Bladder microvascular endothelial cell (primary cell): ENCODE measurements around the gene HDGFL2. TPM values are rescaled to one million over a fixed set of nuclear protein-coding genes. Genes with fewer than 3 reads are reported as not detected.

Experiments used
- total RNA-seq: library from RNA; depleted of rRNA; stranded (reverse); fragments of >200 nt; gene quantifications from 2 replicates; pipeline ENCODE4 v1.2.3, GENCODE V29; 2014

HDGFL2 gene
- 53.1 and 58.3 TPM in 2 replicates for total RNA-seq

DNA sequence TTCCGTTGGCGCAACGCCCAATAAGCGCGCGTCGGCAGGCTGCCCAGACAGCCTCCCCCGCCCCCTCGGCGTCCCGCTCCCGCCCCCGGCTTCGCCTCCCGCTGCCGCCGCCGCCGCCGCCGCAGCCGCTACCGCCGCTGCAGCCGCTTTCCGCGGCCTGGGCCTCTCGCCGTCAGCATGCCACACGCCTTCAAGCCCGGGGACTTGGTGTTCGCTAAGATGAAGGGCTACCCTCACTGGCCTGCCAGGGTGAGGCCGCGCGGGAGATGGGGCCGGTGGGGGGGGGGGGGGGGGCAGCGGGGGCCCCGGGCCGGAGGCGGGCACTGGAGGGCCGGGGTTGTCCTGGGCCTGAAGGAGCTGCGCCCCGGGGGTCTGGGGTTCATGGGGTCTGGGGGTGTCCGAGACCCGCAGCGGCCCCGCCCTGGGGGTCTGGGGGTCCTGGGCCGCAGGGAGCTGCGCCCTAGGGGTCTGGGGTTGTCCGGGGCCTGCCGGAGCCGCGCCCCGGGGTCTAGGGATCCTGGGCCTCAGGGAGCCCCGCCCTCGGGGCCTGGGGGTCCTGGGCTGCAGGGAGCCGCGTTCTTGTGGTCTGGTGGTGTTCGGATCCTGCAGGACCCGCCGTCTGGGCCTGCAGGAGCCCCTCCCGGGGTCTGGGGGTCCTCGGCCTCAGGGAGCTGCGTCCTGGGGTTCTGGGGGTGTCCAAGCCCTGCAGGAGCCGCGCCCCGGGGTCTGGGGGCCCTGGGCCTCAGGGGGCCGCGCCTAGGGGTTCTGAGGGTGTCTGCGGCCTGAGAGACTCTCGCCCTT is at the start of gene HDGFL2:
HDGFL2 (plus strand) TSS at position 124 of the 801 bp plus-strand sequence; CDS start at position 178, 54 bp downstream.

DNA sequence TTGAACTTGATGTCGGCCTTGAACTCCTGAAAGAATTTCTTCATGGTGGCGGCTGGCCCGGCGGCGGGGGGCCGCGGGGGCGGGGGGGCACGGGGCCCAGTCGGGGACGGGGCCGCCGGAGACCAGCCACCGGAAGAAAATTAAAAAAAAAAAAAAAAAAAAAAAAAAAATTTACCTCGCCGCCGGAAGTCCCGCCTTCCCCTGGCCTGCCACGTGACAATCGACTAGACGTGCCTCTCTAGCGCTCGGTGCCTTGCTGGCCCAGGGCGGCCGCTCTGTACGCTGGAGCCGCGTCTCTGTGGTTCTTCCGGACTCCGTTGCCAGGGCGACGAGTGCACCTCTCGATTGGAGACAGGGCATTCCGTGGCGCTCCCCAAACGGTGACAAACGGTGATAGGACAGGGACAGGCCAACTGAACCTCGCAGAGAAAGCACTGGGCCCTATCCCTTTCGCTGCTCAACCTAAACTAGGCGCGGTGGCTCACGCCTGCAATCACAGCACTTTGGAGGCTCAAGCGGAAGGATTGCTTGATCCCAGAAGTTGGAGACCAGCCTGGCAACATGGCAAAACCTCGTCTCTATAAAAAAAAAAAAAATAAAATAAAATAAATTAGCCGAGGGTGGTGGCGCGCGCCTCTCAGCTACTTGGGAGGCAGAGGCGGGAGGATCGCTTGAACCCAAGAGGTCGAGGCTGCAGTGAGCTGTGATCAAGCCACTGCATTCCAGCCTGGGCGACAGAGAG is 14.3 kb upstream of the HDGFL2 start, which contains the start of gene UBXN6:
UBXN6 (minus strand) TSS at position 141 of the 742 bp plus-strand sequence; CDS start at position 44, 97 bp downstream.

DNA sequence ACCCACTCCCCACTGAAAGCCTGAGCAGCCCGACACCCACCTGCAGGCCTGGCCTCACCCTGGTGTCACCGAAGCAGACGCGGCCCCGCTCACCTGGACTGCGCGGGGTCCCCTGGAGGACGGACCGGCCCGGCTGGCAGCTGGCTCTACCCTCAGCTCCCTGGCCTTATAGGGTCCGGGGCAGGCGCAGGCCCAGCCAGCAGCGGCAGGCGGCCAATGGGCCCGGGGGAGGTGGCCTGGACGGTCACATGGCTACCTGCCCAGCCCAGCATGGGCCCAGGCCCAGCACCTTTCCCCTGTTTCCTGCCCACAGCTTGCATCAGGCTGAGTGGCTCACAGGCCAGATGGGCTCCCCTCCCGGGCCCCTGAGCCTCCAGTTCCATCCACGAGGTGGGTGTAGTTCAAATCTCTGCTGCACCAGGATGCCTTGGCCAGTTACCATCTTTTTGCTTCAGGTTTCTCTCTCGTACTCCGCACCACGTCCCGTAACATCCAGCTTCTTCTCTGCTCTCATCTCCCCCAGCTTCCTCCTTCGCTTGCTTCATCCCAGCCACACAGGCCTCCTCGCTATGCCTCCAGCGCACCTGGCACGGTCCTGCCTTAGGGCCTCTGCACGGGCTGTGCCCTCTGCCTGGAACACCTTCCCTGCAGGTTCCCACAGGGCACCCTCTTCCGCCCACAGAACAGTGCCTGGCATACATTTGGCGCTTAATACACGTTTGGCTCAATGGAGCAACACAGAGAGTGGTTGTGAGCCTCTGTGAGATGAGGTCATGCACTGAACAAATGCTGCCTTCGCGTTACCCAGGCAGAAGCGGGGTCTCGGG is 46.5 kb downstream of the HDGFL2 start, which contains the start of gene PLIN4:
PLIN4 (minus strand) TSS at position 142 of the 827 bp plus-strand sequence. CDS start 214 bp downstream, outside the sequence.

DNA sequence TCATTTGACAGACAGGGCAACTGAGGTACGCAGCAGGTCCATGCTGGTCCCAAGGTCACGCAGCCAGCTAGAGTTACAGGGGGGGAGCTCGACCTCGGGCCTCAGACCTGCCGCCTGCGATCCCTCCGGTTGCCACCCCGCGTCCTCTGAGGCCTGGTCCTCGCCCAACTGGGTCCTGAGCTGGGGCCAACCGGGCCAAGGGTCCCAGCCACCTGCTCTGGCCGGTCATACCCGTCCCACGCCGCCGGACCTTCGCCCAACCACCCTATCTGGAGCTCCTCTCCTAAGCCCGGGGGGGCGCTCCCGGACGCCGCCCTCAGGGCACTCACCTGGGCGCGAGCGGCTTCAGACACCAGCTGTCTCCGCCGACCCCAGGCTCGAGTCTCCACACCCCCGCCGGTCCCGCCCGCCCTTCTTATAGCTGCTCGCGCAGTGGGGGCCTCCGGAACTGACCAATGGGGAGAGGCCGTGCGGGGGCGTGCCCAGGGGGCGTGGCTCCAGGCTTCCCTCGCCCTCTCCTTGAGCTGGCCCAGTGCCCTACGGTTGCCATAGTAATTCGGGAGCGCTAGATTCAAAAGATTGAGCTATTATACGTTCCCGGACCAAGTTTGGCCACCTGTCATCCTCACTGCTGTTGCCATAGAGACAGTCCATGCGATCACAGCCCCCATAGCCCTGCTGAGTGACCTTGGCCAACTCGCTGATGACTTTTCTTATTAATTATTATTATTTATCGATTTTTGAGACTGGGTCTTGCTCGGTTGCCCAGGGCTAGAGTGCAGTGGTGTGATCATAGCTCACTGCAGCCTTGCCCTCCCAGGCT is 63.0 kb downstream of the HDGFL2 start, which contains the start of gene PLIN5:
PLIN5 (minus strand) TSS at position 389 of the 823 bp plus-strand sequence. CDS start 1,150 bp downstream, outside the sequence.

DNA sequence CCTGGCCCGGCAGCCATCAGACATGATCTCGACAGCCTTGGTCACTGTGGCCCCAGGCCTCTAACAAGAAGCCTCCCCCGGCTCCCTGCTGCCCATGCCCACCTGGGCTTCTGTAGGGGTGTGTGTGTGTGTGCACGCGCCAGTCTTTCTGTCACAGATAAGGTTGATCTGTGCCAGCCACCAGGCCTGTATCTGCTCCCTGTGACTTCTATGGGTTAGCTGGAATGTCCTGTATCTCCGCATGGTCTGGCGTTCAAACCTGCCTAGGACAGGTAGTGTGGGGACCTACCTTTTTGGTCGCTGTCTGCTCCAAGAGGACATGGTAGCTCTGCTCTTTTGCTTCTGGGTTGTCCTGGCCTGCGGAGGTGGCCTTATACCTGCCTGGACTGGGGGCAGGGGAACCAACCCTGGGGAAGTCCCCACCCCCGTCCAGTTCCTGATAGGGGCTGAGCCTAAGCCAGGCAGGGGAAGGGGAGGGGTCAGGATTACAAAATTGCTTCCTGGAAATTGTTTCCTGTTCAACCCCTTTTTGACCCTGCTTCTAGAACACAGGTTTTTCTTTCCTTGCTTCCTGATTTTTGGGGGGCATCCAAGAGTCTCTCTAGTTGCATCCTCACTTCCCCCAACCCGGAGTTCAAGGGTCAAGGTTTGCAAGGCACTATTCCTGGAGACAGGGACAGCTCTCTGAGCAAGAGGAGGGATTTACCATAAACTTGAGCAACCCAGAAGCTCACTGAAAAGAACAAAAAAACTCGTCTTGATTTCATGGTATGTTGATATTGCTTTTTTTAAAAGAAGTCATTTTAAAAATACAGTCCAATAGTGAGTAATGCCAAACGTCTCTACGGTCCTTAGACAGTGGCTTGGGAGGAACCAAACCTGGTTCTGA is 67.8 kb downstream of the HDGFL2 start, which contains the start of gene LRG1:
LRG1 (minus strand) TSS at position 344 of the 889 bp plus-strand sequence; CDS start at position 321, 23 bp downstream.

Other genes starting within 250 kb of the HDGFL2 start
- gene EBI3, start 242.8 kb upstream of the HDGFL2 start, total RNA-seq: 0.16 and 2.6 TPM in 2 replicates
- gene YJU2, start 225.2 kb upstream of the HDGFL2 start, total RNA-seq: 14.1 and 16.8 TPM in 2 replicates
- gene SHD, start 193.0 kb upstream of the HDGFL2 start, total RNA-seq: not detected in 2 replicates
- not detected in 2 replicates for gene TMIGD2, start 169.9 kb upstream of the HDGFL2 start, total RNA-seq
- 6.0 and 11.6 TPM in 2 replicates for gene FSD1, start 167.7 kb upstream of the HDGFL2 start, total RNA-seq
- 21.2 and 63.9 TPM in 2 replicates for gene STAP2, start 133.5 kb upstream of the HDGFL2 start, total RNA-seq
- 7.2 and 8.7 TPM in 2 replicates for gene MPND, start 128.7 kb upstream of the HDGFL2 start, total RNA-seq
- gene SH3GL1, start 71.8 kb upstream of the HDGFL2 start, total RNA-seq: 26.7 and 62.7 TPM in 2 replicates
- 13.8 and 14.5 TPM in 2 replicates for gene CHAF1A, start 69.7 kb upstream of the HDGFL2 start, total RNA-seq
- 70.5 and 81.4 TPM in 2 replicates for gene UBXN6, start 14.5 kb upstream of the HDGFL2 start, total RNA-seq
- 3.3 TPM in 1 of 2 replicates, not detected in the other for gene PLIN4, start 46.2 kb downstream of the HDGFL2 start, total RNA-seq
- 0.16 and 4.7 TPM in 2 replicates for gene PLIN5, start 62.9 kb downstream of the HDGFL2 start, total RNA-seq
- 0.49 and 1.5 TPM in 2 replicates for gene LRG1, start 67.7 kb downstream of the HDGFL2 start, total RNA-seq
- gene SEMA6B, start 87.4 kb downstream of the HDGFL2 start, total RNA-seq: 136 and 191 TPM in 2 replicates
- gene TNFAIP8L1, start 167.2 kb downstream of the HDGFL2 start, total RNA-seq: 52.0 and 74.3 TPM in 2 replicates
- 194 and 217 TPM in 2 replicates for gene MYDGF, start 198.0 kb downstream of the HDGFL2 start, total RNA-seq